Stimulated activated CD8-positive, alpha-beta memory T cell treated with anti-CD3 and anti-CD28 coated beads, Interleukin-4, amount 100 ng/mL, for 24 hours (primary cell): Measurements from ENCODE around the gene PLXNA1.

ENCODE experiments used
- DNase-seq: peaks from one replicate; pipeline ENCODE4 v3.0.0-alpha.2; 2020; ENCODE audit warnings: low read depth

Gene PLXNA1

GRCh38 chr3:126952983-126953660 lies 29.8 kb upstream of the PLXNA1 start:
- DNase-seq, result no peak

- no peak for DNase-seq
These were observed 28.6 kb upstream of the PLXNA1 start for GRCh38 chr3:126954141-126954842.

DNA sequence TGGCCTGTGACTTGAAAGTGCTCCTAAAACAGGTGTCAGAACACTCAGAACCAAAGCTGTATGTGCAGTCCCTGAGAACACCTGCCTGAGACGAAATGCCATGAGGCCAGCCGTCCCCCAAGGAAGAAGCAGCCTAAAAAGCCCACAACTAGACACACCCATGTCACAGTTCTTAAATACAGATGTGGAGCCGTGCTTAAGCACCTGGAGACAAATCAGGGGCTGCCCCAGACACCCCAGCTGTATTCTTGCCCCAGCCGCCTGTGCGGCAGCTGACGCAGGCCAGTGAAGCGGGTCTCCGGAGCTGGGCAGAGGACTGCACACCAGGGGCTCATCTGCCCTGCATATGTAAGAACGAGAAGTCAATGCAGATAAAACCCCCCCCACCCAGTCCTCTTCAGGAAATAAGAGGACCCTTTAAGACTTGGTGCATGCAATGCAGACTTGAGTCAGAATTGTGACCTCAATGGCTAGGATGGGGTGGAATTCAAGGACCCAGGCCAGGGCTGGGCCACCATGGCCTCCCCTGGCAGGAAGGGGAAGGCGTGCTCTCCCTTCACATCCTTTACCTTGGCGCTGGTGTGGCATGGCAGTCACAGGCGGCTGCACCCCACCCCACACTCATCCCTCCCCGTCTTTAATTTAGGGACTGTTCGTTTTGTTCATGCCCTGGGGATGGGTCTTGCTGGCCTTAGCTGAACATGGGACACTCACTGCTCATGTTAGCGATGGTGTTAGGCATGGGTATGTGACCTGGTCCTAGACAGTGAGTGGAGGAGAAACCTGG lies 27.7 kb upstream of the PLXNA1 start:
- no peak for DNase-seq

GRCh38 chr3:126956361-126956760 lies 26.6 kb upstream of the PLXNA1 start:
- no peak for DNase-seq

GRCh38 chr3:126956866-126957650 lies 25.9 kb upstream of the PLXNA1 start:
- DNase-seq, result no peak

DNA sequence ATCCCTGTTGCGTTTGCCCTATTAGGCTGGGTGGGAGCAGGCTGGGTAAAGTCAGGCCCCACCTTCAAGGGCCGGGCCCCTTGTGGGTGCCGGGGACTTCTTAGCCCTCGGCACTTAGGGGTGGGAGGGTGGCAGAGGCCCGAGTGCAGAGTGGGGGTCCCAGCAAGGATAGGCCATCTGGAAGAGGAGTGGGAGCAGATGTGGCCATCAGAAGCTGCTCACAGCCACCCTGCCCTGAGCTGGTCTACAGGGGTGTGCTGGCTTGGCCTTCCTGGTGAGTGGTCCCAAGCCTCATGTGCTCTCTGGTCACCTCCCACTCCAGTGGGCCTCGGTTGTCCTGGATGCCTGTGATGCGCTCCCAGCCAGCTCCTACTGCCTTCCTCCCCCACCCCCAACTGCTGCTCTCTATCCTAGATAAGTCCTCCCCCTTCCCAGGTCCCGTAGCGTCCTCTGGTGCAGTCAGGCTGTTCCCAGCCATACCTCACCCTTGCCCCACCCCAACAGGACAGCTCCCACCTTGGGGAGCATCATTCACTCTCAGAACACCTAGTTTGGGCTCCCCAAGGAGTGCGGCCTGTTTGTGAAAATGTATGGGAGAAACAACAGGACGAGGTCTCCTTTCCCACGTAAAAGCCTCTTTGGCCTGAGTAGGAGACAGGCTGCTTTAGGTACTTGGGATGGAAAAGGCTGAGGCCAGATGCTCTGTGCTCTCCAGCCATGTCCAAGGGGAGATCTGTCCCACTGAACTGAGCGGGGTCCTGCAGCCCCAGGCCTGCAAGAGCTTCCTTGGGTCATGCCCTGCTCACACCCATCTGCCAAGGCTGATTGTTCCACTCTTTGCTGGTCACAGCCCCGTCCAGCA lies 24.9 kb upstream of the PLXNA1 start:
- DNase-seq, result no peak

DNA sequence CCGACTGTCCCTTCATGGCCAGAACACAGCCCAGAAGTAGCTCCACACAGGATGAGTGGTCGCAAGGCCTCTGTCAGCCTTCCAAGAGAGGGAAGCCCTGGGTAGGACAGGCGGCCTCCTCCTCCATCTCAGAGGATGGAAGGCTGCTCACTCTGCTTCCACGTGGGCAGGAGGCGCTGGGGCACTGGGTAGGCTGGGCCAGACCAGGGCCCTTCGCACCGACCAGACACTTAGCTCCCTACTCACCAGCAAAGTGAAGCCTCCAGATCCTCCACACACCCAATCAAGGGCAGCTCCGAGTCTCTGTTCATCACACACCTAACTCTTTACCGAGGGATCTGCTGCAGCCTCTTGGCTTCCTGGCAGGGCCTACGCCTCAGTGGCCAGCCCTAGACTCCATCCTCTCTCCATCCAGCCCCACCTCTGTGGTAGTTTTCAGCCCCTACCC lies 24.3 kb upstream of the PLXNA1 start:
- DNase-seq, result no peak

DNA sequence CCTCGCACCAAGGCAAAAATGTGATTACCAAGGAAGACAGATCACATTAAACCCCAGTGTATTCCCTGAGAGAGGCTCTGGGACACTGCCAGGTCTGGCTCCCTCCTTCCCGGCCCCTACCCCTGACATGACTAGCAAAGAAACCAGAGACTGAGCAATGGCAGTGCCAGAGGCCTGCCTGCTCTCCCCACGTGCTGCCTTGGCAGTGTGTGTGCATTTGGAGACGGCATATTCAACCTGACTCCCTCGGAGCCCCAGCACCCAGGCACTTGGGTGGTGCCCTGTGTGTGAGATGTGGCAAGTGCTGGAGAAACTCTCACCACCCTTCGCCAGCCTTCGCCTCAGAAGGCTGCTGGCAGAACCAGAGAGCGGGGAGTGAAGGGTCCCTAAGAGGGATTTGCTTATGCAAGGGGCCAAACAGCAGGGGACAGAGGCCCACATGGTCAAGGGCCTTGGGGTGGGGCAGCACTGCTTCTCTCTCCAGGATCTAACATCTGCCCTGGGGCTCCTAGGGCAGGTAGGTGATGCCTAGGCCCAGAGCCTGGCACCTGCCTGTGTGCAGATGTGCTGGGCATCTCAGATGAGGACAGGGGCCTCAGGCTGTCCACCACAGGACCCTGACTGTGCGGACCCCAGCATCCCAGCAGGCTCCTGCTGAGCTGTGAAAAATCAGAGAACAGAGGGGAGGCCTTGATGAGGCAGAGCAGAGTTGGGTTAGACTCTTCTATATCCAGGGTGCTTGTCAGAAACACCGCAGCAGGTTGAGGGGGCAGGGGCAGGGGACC lies 23.6 kb upstream of the PLXNA1 start:
- no peak for DNase-seq

DNA sequence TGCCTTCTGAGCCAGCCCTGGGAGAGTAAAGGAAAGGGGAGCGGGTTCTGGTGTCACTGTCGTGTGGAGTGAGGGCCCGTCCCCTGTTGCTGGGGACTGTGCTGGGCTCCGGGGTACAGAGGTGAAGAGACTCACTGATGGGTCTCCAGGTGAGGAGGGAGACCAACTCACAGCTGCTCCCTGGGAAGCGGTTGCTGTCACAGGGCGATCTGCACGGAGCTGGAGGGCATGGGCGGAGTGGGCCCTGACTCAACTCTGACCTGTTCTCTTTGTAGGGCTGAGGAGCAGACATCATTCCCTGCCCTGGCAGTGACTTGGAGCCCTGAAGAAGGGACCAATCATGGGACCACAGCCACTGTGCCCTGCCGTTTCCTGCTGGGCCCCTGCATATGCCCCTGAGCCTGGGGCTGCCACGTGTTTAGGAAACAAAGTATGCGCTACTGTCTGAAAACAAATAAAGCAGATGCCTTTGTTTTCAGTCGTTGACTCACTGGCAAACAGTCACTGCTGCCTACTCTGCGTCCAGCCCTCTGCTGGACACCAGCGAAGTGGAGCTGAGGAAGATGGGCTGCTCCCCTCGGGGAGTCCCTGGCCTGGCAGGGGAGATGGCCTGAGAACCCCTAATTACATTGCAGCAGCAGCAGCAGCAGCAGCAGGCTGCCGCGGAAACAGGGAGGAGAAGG lies 22.9 kb upstream of the PLXNA1 start:
- no peak for DNase-seq

- no peak for DNase-seq
These were observed 22.3 kb upstream of the PLXNA1 start for GRCh38 chr3:126960604-126960995.

DNA sequence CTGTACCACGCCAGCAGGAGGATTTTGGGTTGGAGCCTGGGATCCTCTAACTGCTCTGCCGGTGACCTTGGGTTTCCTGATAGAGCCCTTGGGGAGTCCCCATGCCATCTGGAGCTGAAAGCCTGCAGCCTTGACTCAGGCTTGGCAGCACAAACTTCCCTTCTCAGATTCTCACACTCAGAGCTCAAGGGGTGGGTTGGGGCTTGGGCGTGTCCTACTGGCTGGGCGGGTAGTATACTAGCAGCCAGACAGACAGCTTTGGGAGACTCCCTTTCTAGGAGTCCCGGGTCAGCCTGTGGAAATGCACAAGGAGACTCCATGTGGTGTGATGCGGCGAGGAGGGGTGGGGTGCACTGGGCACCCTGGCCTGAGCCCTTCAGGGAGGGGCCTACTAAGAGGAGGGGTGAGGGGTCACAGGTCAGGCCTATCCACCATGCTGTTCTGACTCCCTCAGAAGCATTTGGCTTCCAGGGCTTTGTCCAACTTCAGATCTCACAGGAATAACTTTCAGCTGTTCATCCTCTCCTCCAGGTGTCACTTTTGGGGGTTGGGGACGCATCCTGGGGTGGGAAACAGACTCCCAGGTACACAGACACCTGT lies 21.6 kb upstream of the PLXNA1 start:
- no peak for DNase-seq

- no peak for DNase-seq
These were observed 21.0 kb upstream of the PLXNA1 start for GRCh38 chr3:126961791-126962461.

- no peak for DNase-seq
These were observed 20.2 kb upstream of the PLXNA1 start for GRCh38 chr3:126962756-126963155.

GRCh38 chr3:126963261-126964190 lies 19.4 kb upstream of the PLXNA1 start:
- no peak for DNase-seq

DNA sequence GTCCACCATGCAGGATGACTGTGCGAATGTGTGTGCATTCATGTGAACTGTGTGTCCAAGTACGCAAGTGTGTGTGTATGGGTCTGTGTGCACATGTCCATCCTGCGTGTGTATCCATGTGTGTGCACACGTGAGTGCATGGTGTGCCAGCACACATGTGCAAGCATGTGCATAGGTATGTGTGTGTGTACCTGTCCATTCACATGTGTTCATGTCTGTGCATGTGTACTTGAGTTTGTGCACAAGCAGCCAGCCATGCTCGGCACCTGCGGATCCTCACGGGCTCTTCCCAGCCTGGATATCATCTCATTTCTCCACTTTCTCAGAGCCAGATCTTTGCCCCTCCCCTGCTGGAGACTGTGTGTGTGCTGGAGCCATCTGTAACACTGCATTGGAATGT lies 18.7 kb upstream of the PLXNA1 start:
- DNase-seq, result no peak

DNA sequence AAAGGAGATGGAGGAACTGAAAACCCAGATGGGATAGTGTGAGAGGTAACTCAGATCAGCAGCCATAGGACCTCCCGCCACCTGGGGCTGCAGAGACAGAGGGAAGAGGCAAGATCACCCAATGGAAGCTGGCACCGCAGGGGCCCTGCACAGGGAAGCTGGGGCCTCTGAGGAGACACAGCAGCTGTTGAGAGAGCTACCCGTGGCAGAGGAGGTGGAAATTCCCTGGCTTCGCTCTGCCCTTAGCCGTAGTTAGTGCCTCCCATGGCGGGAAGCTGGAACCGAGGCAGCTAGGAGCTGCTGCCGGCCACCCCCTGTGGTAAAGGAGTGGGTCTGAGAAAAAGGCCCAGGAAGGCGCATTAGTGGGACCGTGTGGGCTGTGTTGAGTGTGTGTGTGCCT lies 18.0 kb upstream of the PLXNA1 start:
- no peak for DNase-seq

DNA sequence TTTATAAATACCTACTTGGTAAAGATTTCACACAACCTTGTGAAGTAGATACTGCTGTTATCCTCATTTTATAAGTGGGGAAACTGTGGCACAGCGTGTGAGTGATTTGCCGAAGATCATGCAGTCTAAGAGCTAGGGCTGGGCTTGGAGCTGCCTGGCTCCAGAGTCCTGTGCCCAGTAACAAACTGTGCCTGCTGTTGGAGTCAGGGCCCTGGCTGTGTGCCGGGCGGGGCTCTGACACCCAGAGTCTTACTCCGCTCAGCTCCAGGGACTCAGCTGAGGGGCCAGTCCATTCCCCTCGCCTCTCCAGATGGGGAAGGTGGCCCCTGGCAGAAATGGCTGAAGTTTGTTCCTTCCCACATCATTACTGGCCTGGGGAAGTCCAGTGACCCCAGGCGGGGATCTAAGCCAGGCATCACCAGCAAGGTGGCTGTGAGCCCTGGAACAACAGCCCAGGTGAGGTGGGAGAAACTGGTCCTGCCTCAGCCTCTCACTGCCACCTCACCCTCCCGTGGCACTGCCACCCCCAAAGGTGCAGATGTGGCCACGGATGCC lies 17.3 kb upstream of the PLXNA1 start:
- DNase-seq, result no peak
